Right cardiac atrium (tissue), 5 donors: Measurements from ENCODE around the gene TMEM154. TPM values are rescaled to one million over a fixed set of nuclear protein-coding genes. Genes with fewer than 3 reads are reported as not detected.

Experiments
- ATAC-seq, 2 donors: fragments of 200-7000 bp; cut with Tn5 transposase; one replicate each; pipeline versions ENCODE4 v1.8.0 to v1.9.1; 2020; ENCODE audit warnings: moderate library complexity in 2 of 2, mild to moderate bottlenecking in 1 of 2
- DNase-seq, 3 donors: peaks; one replicate each; pipeline ENCODE4 v3.0.0-alpha.2; 2020
- H3K27ac ChIP-seq: one replicate; pipeline ENCODE4 v1.5.1; 2013; ENCODE audit warnings: mild to moderate bottlenecking, low read length, control low read depth, moderate library complexity
- H3K27me3 ChIP-seq: one replicate; pipeline ENCODE4 v1.6.1; 2013; ENCODE audit not compliant: control insufficient read depth, insufficient read depth
- H3K4me1 ChIP-seq: one replicate; pipeline ENCODE4 v1.6.1; 2013; ENCODE audit warnings: low read length; ENCODE audit not compliant: control insufficient read depth, insufficient read depth
- H3K4me3 ChIP-seq: one replicate; pipeline ENCODE4 v1.5.1; 2013; ENCODE audit warnings: low read length, control low read depth
- H3K9me3 ChIP-seq: one replicate; pipeline ENCODE4 v1.6.1; 2013; ENCODE audit warnings: low read length; ENCODE audit not compliant: control insufficient read depth
- WGBS: extraction: QIAGEN DNeasy Blood & Tissue Kit; methylation state at CpG from one replicate; pipeline ENCODE4 v1.1.7; 2013; 5-methylcytosine and 5-hydroxymethylcytosine counted together
- intact Hi-C, 4 donors: fragments of 100-400 bp; cut with DNase I; formaldehyde crosslinking; loops; one replicate each; pipeline versions ENCODE4 v1.11.0 to v1.14.0; 2022 to 2023
- polyA plus RNA-seq: library from polyadenylated mRNA; stranded (reverse); fragments of 200-250 nt; gene quantifications from one replicate; pipeline ENCODE4 v1.2.3, GENCODE V29; 2013
- total RNA-seq, 4 donors: library from RNA; stranded (reverse); fragmentation: NEBNext Ultra II Directional; extraction: Animal tissue kit (Norgen Biotek cat#: 25700); gene quantifications; one replicate each; pipeline ENCODE4 v1.2.1, GENCODE V29; 2021
- donor health status: healthy with polysubstance abuse.
- donor health status: DM: no; HTN: yes; CAD: no.
- donor health status: DM: no; HTN: no; CAD: no.
- donor health status: DM: no; HTN: yes; CAD: no; lungs with severe emphysema.
- donor health status: DM: yes; HTN: yes; CAD: no.

The TMEM154 gene
- total and polyA plus RNA-seq, 5 donors = 0.16 to 2.4 (median 1.2) TPM

DNA sequence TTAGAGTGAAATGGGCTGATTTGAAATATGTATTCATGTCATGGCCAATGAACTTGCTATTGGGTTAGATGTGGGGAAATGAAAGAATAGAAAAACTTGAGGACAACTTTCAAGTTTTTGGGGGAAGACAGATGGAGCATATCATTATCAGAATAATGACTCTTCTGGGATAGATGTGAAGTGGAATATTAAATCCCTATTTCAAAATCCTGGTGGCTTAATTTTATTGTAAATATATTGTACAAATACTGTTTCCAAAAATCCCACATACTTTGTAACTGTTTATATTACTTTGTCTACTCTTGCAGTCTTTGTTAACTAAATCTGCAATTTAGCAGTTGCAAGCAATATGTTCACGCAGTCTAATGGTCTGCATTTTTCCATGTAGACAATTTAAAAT, 108.0 kb downstream of the TMEM154 start:
- H3K27ac ChIP-seq = no peak overlapping the region
- H3K27me3 ChIP-seq = no peaks in the 10 kb centered on the region
- ATAC-seq (no peak), DNase-seq (no peak)
- 93% methylated on average over 1 of the region's 1 CpG for WGBS
- no peaks in the 10 kb centered on the region for H3K4me1 ChIP-seq
- no peaks in the 10 kb centered on the region for H3K9me3 ChIP-seq
- intact Hi-C loops = no loop called here
- H3K4me3 ChIP-seq = no peak overlapping the region

DNA sequence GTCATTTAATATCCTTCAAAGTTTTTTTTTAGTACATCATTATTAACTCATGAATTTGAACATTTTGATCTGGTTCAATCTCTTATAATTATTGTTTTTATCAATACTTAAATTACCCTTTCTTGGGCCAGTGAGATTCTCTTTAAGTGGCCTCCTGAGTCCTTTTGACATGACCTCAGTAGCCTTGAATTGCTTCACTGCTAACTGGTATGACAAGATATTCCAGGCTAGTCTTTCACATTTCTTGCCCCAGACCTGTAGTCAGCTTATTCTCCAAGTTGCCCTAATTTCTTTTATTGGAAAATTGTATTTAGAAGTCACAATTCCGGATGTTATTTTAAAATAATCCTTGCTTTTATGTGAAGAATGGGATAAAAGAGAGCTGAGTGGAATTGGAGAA, 108.5 kb downstream of the TMEM154 start:
- H3K27ac ChIP-seq = no peak overlapping the region
- H3K9me3 ChIP-seq = no peaks in the 10 kb centered on the region
- no peaks in the 10 kb centered on the region for H3K4me1 ChIP-seq
- H3K4me3 ChIP-seq = no peak overlapping the region
- ATAC-seq (no peak), DNase-seq (no peak)
- intact Hi-C loops = no loop called here
- WGBS = 81% methylated on average over 1 of the region's 1 CpG
- no peaks in the 10 kb centered on the region for H3K27me3 ChIP-seq

Other genes with a start within 250 kb of the TMEM154 start
- 10 to 100 TPM; 41.6 to 52.2 (median 49.1) TPM for gene FBXW7, start 143.9 kb downstream of the TMEM154 start, total RNA-seq
- gene FBXW7, start 143.9 kb downstream of the TMEM154 start, polyA plus RNA-seq = 14.8 TPM
- gene TIGD4, start 99.7 kb upstream of the TMEM154 start, total RNA-seq = under 1 TPM; 0.15 to 0.37 (median 0.18) TPM
- gene TIGD4, start 99.7 kb upstream of the TMEM154 start, polyA plus RNA-seq = 0.07 TPM
- gene ARFIP1, start 100.0 kb upstream of the TMEM154 start, total RNA-seq = 10 to 100 TPM; 18.6 to 20.6 (median 19.8) TPM
- gene ARFIP1, start 100.0 kb upstream of the TMEM154 start, polyA plus RNA-seq = 8.9 TPM